GM21390 (cell line): ENCODE measurements around the gene TEX2.
"Not testable (repeated sequence)": the region's sequence is repeated elsewhere in the genome, so short reads cannot be mapped to it uniquely, and the experiment has no call there.

Experiments
- ATAC-seq: cut with Tn5 transposase; IDR thresholded peaks from one replicate; pipeline ENCODE4 v1.9.1; 2021; ENCODE audit not compliant: unreplicated experiment

Gene TEX2

DNA sequence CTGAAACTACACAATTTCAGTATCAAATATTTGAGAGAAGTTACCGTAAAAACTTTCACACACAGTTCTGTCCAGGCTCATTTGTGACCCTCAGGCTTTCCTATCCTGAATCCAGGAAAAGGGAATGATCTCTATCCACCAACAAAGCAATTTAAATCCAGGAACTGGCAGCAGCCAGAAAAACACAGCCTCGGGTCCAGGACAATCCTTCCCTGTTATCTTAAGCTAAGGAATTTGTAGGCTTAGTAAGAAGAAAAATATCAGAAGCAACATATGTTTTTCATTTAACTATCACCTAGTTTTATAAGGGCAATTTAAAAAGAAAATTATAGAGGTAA is 47.1 kb downstream of the TEX2 start:
- ATAC-seq: no peak

DNA sequence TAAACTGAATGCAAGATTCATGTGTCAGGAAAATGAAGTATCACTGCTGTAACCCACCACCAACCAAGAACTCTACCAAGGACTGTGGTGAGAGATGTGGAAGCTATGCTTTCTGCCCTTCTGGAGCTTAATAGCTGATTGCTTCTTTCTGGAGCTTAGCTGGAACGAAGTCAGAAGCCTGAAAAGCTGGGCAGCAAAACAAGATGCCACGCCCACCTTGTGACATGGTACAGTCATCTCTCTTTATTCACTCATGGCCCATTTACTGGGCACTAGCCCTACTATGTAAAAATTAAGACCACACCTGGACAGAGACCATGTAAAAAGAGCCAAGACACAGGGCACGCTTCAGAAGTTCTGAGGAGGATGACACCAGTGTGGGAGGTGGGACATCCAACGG is 48.1 kb downstream of the TEX2 start:
- no peak for ATAC-seq

DNA sequence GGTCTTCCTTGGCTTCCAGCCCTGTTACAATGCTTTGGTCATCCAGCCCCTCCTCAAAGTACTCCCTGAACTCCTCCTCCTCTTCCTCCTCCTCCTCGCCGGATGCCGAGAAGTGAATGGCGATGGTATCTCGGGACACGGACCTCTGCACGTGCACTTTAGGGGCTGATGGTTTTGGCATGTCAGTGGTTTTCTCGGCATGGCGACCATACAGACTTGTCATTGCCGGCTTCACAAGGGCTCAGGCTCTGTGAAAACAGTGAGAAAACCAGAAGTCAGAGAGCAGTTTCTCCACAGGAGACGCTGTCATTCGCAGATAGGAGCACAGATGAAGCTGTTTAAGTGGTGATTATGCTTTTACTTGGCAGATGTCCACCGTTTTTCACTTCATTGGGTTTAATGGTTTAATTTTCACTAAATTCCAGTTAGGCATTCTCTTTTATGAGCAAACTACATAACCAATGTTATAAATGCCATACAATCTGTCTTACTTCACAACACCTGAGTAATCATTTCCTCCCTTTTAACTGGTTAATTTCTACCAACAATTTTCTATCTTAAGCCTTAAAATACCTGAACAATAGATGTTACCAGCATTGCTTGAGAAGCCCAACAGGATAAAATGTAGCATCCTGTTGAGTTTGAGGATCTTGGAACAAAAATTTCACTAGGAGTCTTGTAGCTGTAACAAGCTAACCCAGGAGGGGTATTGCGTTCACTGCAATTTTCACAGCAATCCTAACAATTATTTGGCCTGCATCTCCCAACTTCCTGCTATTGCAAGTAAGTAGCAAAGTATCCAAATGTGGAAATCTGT is 48.9 kb downstream of the TEX2 start:
- no peak for ATAC-seq

DNA sequence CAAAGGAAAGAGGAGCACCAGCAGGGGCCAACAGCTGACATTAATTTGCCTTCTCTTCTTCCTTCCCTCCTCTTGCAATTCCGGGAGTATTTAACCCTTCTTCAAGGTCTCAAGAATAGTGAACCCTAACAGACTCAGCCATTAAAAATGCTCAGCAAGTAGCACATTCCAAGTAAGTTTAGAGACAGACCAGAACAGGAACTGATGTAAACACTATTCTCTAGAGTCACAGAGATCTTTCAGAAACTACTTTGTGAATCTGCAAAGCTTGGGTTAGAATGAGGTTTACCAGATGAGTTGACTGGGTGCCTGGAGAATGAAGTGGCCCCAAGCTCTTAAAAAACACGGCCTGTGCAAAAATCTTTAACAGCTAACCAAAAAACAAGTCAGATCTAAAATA is 50.9 kb downstream of the TEX2 start:
- no peak for ATAC-seq

DNA sequence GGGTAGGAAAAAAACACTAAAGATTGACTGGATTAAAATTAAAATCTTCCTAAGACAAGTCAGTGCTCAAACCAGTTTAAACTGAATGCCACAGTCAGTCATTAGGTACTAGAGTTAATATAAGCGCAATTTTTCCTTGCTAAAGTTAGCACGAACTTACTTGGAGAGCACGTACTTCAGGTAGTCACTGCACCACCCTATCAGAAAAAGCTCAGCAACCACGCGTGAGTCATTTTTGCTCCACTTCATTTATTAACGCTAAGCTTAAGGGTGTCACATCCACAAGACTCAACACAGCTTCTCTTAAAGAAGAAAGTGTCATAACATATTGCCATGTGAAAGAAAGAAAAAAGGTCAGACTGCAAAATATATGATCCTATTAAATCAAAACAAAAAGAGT is 53.1 kb downstream of the TEX2 start:
- no peak for ATAC-seq

DNA sequence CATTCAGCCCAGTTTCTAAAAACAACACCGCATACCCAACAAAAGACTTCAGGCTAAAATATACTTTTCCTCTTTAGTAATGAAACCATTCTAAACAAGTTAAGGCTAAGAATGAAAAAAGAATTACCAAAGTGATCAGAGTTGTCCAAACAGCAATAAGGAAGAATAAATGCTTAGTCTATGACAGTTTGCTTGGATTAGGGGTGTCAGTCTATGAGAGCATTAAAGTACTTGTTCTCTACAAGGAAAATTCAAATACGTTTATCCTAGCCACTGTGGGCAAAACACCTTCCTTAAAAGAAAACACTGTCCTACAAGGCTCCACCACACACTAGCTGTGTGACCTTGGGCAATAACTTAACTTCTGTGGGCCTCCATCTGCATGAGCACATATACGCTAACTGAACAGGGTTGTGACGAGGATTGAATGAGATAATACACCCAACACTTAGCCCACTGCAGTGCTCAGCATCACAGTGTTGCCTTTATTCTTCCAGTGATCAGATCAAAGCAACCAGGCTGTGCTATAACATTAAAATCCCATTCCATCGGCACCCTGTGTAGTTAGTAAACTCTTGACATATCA is 53.6 kb downstream of the TEX2 start:
- ATAC-seq: no peak

DNA sequence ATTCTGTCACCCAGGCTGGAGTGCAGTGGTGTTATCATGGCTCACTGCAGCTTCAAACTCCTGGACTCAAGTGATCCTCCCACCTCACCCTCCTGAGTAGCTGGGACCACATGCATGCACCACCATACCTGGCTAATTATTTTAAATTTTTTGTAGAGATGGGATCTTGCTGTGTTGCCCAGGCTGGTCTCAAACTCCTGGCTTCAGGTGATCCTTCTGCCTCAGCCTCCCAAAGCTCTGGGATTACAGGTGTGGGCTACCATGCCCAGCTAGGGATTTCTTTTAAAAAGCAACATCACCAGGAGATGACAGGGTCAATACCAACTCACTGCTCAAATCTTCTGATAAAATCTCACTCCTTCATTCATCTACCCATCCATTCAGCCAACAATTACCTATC is 54.4 kb downstream of the TEX2 start:
- not testable (repeated sequence) for ATAC-seq

DNA sequence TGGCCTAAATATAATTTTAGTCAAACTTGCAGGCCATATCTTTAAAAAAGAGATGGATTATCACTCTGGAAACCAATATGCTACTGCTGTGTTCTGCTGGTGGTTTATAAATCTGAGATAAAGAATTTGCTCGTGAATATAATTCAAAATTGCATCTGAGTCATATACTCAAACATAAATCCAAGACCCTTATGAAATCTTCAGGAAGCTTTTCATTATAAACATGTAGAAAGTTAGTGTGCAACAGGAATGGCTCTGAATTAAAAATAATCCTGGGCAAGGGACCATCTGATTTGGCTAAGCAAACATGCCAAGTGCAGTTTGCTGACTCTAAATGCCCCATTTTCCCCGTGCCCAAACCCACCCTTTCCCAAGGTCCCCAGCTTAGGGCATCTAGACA is 57.3 kb downstream of the TEX2 start:
- no peak for ATAC-seq

DNA sequence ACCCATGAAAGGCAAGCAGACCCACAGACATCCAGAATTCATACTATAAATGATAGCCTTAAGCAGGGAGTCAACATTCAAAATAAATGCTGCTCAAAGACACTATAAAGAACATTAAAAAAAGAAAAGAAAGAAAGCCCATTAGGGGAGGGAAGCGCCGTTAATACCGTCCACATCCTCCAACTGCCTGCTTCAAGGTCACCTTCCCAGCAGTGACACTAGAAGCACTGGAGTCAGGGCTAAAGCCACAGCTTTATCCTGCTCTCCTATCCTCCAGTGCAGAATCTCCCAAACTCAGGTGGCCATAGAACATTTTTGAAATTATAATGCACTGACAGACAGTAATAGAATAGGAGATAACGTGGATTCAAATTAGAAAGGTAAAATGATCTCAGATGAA is 59.4 kb downstream of the TEX2 start:
- ATAC-seq: no peak

DNA sequence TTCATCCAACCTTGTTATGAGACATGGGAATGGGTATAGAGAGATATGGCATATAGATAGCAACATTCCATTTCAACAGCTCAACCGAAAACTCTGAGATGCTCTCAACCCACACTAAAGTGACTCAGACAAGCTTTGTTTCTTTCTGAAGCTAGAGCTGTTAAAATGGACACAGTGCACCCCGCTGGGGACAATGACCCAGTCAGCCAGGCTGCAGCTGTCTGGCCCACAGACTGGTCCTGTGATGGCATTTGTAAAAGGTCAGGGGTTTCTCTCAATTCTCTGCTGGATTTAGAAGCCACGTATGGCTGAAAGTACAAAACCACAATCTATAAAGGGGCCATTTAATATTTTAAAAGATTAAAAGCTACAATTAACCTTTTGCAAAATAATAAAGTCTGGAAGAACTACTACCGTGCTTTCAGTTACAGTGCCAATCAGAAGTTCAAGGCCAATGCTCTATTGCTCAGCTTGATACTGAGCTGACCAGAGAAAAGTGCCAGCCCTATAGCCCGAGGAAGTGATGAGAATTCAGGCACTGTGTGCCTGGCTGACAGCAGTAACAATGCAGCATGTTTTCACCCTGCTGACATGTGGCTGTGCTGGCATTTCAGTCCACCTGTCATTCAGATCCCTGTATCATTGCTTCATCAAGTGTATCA is 60.2 kb downstream of the TEX2 start:
- no peak for ATAC-seq

DNA sequence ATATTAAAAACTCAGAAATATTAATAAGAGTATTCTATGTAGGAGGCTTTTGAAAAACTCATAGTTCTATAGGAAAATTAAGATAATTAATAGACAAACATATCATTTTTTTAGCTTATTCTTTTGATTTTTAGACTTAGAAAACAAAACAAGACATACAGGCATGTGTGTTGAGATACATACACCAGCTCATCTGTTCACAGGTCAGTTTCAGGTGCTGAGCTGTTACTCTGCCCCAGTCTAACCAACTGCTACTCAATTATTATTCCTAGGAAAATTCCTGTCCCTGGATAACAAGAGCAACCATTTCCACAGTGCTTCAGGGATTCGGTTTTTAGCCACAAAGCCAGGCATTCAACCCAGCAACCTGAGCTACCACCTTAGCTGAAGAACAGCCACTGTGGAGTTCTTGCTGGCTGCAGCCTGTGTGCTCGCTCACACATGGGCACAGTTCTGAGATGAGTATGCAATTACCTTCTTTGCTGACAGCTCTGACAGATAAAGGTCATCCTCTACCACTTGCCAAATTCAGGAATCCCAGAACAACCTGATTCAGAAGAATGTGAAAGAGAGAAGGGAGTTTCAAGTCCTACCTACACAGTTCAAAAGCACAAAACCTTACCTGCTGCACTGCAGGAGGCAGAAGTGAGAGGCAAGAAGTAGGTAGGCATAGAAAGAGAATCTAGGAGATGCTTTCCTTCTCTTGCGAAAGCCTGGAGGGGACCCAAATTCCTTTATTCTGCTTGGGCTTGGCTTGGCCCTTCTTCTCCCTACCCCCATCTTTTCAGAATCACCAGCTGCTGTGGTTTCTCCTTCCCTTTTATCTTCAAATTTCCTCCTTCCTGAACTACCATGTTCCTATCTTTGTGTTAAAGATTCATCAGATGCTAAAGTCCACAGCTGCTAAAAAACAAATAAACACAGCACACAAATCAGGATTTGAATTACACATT is 62.7 kb downstream of the TEX2 start:
- ATAC-seq: peak; percentile 51

DNA sequence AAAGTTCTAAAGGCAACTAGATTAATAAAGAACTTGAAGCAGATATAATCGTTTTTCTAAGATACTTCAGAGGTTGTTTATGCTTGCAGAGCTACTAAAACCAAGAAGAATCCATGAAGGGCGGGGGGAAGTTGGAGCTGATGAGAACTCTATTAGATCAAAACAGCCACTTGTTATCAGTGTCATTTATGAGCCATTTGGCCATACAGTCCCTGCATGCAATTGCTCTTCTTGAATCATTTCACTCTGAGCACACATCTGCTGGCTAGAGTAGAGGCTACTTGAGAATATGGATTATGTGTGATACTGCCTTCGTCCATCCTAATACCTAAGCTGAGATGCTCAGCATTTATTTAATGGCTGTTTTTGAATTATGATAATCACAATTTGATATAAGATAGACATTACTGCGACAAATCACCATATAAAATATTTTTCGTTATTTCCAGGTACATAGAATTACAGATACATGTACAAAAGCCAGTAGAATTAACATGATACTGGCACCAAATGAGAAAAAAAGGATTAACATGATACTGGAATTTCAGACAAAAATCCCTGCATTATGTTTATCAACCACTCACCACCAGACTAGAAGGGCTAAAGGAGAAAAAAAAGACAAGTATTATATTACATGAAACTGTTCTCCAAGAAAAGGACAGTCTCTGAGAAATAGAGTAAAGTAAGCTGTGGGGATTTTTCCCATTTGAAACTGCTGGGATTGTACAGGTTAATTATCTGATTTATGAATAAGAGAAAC is 64.5 kb downstream of the TEX2 start:
- no peak for ATAC-seq

DNA sequence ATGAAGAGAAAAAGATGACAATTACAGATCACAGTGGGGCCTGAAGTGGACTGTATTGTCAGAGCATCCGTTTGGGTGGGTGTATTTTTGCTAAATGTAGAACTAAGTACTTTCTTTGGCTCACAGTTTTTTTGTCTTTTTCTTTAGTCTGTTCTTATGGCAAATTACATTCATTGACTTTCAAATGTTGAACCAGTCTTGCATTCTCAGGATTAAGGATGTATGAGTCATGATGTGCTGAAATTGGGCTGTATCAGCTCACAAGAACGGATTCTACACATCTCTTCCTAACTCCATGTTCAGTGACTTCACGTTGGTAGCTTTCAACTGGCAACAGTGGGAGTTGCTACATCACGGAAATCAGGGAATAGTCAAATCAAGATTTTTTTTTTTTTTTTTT is 66.5 kb downstream of the TEX2 start:
- ATAC-seq: no peak

DNA sequence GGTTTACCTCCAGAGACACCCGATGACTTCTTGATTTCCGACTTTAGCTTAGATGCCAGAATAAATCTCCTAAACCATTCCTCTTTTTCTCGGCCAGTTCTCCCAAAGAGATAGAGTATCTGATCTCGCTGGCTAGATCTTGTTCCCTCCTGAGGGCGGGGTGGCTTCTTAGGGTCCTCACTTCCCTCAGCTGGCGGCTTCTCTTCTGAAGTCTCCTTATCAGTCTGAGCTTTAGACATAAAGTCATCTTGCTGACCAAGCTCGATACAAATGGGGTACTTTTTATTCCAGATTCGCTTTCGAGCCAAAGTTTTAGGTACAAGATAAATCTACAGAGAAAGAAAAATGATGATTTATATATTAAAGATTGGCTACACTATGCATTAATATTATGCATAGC is 69.5 kb downstream of the TEX2 start:
- ATAC-seq: no peak

DNA sequence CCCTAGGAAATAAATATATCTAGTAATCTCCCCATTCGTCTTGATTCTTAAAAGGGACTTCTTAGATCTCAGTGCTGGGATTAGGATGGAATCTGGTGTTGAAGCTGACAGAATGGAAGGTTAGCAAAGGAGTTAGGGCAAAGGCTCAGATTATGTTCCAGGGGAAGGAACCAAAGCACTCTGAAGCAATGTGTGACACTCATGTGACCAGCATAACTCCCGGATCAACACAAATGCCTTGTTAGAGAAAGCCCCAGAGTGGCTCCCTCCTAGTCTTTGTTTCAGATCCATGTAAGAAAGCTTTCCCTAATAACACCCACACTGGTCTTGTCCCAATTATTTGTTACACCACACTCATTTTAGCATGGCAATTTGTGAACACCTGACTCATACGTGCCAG is 70.5 kb downstream of the TEX2 start:
- ATAC-seq: no peak

DNA sequence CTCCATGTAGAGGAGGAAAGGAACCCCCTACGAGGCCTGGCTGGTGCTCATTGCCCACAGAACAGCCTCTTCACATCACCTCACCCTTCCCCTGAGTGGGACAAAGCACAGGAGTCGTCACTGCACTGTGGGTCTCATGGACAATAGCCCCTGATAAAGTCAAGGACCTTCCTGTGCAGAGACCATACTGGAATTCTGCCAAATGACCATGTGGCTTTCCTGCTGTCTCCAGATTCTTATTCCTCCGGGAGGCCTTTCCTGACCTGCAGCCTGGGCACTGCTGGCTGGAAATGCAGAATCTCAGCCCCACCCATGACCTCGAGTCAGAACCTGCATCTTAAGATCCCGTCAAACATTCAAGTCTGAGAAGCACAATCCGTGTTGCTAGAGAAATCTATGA is 72.6 kb downstream of the TEX2 start:
- no peak for ATAC-seq

DNA sequence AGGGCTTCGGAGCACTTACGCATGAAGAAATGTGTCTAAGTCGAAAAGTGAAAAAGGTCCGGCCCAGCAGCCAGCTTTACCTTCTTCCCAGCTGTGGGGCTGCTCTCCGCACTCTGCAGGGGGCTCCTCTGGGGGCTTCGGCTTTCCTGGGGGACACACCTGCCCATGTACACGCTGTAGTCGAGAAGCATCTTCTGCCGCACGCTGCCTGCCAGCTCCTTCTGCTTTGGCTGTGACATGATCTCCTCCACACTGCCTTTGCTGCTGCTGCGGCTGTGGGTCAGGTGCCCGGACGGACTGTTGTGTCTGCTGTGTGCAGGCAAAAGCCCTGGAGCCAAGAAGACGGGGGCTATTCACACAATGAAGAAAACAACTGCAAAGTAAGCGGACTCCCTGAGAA is 75.0 kb downstream of the TEX2 start:
- no peak for ATAC-seq

DNA sequence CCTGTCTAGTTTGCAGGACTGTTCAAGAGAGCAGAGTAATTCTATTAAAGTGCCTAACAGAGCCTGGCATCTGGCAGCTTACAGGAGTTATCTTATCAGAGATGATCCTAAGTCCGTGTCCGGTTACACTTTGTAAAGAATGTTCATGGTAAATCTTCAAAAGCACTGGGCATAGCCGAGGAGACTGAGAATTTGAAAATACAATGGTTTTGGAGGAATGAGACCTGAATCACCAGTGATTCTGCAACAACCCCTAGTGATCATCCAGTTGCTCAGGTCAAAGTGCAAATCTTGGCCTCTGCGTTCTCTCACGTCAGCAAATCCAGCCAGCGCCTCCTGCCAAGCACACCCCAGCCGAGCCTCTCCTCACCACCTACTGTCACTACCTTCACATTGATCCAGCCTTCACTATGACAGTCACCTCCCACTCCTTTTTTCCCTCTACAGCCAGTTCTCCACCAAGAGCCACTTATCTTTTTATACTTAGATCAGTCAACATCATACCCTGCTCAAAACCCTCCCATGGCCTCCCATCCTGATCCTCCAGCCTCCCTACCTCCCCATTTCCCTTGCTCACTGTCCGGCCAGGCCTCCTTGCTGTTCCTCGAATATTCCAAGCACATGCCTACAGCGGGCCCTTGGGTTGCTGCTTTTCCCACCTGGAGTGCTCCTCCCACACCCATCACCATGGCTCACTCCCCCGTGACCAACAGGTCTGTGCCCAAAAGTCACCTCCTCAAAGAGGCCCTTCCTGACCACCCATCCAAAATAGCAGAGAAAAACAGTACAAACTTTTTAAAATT is 75.8 kb downstream of the TEX2 start:
- ATAC-seq: no peak

DNA sequence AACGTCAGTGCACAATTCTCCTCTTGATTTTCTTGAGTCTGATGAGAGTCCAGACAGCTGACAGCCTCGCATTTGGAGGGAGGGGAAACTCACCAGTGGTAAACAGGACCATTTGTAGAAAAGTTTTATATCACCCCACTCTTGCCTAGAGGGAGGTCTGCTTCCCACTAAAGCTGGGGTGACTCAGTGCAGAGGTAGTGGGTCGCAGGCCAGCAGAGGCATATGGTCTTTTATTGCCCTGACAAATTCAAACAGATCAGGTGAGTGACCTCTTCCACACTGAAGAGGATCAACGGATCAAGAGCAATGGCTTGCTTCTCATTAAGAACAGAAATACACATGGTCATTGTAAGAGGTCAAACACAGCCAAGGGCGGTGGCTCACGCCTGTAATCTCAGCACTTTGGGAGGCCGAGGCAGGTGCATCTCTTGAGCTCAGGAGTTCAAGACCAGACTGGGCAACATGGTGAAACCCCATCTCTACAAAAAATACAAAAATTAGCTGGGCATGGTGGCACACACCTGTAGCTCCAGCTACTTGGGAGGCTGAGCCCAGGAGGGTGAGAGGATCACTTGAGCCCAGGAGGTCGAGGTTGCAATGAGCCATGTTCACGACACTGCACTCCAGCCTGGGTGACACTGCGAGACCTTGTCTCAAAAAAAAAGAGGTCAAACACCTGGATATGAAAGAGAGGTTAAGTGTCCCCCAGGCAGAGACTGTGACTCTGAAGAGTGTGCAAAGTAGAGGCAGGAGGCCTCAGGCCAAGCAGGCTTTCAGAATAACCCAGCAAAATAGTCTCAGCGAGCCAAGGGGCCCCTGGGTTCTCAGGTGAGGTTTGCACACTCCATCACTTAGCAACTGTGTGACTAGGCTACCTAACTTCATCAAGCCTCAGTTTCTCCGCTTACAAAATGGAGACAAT is 76.6 kb downstream of the TEX2 start:
- no peak for ATAC-seq
